Esophagus (tissue), 2 donors: Measurements from ENCODE around the gene SORCS1. TPM values are rescaled to one million over a fixed set of nuclear protein-coding genes. Genes with fewer than 3 reads are reported as not detected.

Experiments used
- H3K27ac ChIP-seq, 2 donors: one replicate each; pipeline ENCODE4 v1.5.1; 2013; ENCODE audit warnings: low read depth in 2 of 2, mild to moderate bottlenecking in 2 of 2, inconsistent platforms in 1 of 2, low read length in 1 of 2, moderate library complexity in 1 of 2
- H3K27me3 ChIP-seq, 2 donors: one replicate each; pipeline ENCODE4 v1.6.1; 2013; ENCODE audit warnings: low read length in 2 of 2, control low read depth in 1 of 2, mild to moderate bottlenecking in 1 of 2; ENCODE audit not compliant: insufficient read depth in 2 of 2, control insufficient read depth in 1 of 2
- H3K36me3 ChIP-seq, 2 donors: one replicate each; pipeline ENCODE4 v1.6.1; 2013; ENCODE audit warnings: low read length in 1 of 2; ENCODE audit not compliant: control insufficient read depth in 2 of 2, insufficient read depth in 2 of 2
- H3K4me1 ChIP-seq, 2 donors: one replicate each; pipeline ENCODE4 v1.6.1; 2013; ENCODE audit warnings: low read length in 1 of 2; ENCODE audit not compliant: control insufficient read depth in 2 of 2, insufficient read depth in 2 of 2
- H3K4me3 ChIP-seq, 2 donors: one replicate each; pipeline ENCODE4 v1.5.1; 2013; ENCODE audit warnings: low read length in 2 of 2, mild to moderate bottlenecking in 2 of 2, low read depth in 1 of 2, moderate library complexity in 1 of 2
- H3K9me3 ChIP-seq, 2 donors: one replicate each; pipeline ENCODE4 v1.6.1; 2013; ENCODE audit warnings: mild to moderate bottlenecking in 2 of 2, low read depth in 1 of 2, low read length in 1 of 2, moderate library complexity in 1 of 2; ENCODE audit not compliant: control insufficient read depth in 2 of 2, insufficient read depth in 1 of 2
- WGBS, 2 donors: extraction: QIAGEN DNeasy Blood & Tissue Kit; methylation state at CpG; one replicate each; pipeline ENCODE4 v1.1.7; 2013; 5-methylcytosine and 5-hydroxymethylcytosine counted together
- polyA plus RNA-seq, 2 donors: library from polyadenylated mRNA; stranded (reverse); fragments of 200-250 nt; gene quantifications; one replicate each; pipeline ENCODE4 v1.2.3, GENCODE V29; 2013
- donor health status: healthy with polysubstance abuse.
- donor health status: Bipolar disorder and iron deficiency.

The SORCS1 gene
- polyA plus RNA-seq, 2 donors, result 0.10 to 0.34 TPM

DNA sequence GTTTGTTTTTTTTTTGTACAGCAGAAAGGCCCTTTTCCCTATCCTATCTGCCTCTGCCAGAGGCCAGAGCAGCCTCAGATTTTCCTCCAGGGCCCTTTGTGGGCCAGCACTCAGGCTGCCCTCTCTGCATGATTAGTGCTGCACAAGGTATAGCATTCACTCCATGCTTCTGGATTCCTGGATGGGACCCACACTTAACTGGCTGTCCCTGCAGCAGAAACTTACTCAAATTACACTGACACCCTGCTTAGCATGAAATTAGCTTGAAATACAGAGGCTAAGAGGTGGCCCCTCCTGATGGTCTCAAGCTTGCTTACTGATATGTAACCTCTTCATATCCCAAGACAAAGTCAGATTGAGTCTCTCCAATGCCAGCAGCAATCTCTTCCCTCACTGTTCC lies 239.3 kb downstream of the SORCS1 start:
- Histone ChIP-seq H3K27me3 (no peaks in the 10 kb centered on the region), H3K36me3 (no peaks in the 10 kb centered on the region), H3K27ac (no peak overlapping the region), H3K4me3 (no peak overlapping the region), H3K4me1 (no peaks in the 10 kb centered on the region), H3K9me3 (no peaks in the 10 kb centered on the region)

DNA sequence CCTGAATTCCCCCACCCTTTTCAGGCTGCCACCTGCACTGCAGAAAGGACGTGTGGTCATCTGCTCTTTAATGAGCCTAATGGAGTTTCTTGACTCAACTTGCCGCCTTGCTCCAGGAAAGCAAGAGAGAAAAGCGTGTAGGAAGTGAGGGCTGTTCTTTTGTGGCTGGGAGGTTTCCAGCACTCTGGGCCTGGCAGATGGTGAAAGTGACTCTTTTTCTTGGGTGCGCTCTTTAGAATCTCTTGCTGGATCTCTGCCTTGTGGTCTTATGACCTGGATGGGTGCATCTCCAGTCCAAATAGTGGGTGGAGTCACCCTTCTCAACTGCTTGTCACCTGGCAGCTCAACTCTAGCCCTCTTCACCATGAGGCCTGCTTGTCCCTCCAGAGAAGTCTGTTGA lies 244.0 kb downstream of the SORCS1 start:
- H3K27me3 ChIP-seq, result no peaks in the 10 kb centered on the region
- H3K36me3 ChIP-seq, result no peaks in the 10 kb centered on the region
- no peak overlapping the region for H3K4me3 ChIP-seq
- peaks cover 0 to 2% of the 10 kb centered on the region in 2 donors for H3K9me3 ChIP-seq
- H3K4me1 ChIP-seq, result no peaks in the 10 kb centered on the region
- no peak overlapping the region for H3K27ac ChIP-seq
- 78 to 79% methylated on average over 4 of the region's 4 CpGs for WGBS, 2 donors

DNA sequence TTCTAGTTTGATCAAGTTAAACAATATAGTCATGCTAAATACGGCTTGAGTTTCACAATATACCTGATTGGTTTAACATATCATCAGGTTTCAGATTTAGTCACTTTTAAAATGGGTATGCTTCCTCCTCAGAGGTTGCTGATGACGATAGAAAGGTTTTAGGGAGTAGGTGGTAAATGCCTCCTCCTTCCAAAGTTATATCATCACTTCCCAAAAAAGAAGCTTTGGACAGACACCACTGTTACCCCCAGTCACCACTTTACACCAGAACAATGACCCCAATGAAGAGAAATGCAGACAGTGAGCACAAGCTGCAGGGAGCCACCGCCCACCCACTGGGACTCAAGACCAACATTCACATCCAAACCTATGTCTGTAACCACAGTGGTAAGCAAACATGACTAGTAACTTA lies 244.6 kb downstream of the SORCS1 start:
- Histone ChIP-seq H3K4me1 (no peaks in the 10 kb centered on the region), H3K4me3 (no peak overlapping the region), H3K27ac (no peak overlapping the region), H3K9me3 (peaks cover 0 to 6% of the 10 kb centered on the region in 2 donors), H3K27me3 (no peaks in the 10 kb centered on the region), H3K36me3 (no peaks in the 10 kb centered on the region)
- WGBS, 2 donors, result 75 to 80% methylated on average over 3 of the region's 3 CpGs

DNA sequence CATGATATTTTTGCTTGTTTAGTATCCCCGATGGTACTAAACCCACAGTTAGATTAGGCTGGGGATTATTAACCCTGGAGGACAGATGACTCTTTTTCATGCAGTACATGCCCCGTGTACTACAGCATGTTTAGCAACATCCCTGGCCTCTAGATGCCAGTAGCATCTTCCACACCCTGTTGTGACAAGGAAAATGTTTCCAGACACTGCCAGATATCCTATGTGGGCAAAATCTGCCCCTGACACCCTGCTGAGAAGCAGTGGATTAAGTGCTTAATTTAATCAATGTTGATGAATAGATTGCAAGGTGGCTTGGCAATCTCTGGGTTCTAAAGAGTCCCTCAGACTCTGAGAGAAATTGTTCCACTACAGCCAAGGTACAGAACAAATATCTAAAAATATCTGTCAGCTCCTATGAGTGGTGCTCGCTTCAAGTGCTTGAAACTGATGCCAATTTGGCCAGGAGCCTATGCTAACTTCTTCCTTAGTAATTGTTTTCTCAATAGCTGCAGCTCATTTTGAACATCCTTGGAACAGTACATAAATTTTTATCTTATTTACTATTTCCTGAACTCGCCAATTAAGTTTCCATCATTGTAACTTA lies 247.0 kb downstream of the SORCS1 start:
- H3K4me1 ChIP-seq, result no peaks in the 10 kb centered on the region
- H3K4me3 ChIP-seq, result no peak overlapping the region
- no peak overlapping the region for H3K27ac ChIP-seq
- H3K9me3 ChIP-seq, result peaks cover 0 to 6% of the 10 kb centered on the region in 2 donors
- no peaks in the 10 kb centered on the region for H3K36me3 ChIP-seq
- no peaks in the 10 kb centered on the region for H3K27me3 ChIP-seq
- 28 to 30% methylated on average over 4 of the region's 4 CpGs for WGBS, 2 donors

DNA sequence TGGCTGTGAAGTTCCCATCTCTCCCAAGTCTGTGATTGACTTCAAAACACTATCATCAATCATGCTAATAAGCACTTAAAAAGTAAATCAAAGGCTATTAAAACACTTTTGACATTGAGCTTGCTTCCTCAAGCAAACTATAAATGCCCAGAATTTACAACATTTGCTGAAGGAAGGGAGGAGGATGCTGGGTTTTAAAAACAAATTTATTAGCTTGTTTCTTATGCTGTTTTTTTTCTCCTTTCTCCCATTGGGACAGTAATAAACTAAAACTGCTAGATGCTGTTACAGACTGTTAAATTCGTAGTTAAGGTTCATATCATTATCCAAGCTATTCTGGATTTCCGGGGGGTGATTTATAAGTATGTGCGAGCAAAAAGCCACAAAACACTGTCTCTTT lies 250.5 kb downstream of the SORCS1 start:
- Histone ChIP-seq H3K36me3 (no peaks in the 10 kb centered on the region), H3K9me3 (peaks cover 0 to 6% of the 10 kb centered on the region in 2 donors), H3K4me3 (no peak overlapping the region), H3K27me3 (no peaks in the 10 kb centered on the region), H3K27ac (no peak overlapping the region), H3K4me1 (no peaks in the 10 kb centered on the region)
- 84 to 86% methylated on average over 3 of the region's 3 CpGs for WGBS, 2 donors

DNA sequence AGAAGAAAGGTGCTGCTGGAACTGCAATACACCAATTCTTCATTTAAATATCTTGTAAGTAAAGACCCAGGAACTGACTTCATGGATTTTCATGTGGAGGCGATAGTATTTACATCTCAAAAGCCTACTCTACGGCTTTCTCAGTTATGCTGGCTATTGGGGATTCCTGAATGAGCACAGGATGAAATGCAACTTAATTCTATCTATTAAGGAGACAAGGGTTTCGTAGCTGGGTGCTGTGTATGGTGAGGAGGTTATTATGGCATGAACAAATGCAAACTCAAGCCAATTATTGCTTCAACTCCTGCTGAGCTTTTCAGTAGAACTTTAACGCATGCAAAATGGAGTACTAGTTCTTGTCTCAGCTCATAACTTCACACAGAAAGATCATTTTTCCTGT lies 251.2 kb downstream of the SORCS1 start:
- H3K4me3 ChIP-seq, result no peak overlapping the region
- no peaks in the 10 kb centered on the region for H3K27me3 ChIP-seq
- H3K4me1 ChIP-seq, result no peaks in the 10 kb centered on the region
- WGBS, 2 donors, result 74 to 82% methylated on average over 4 of the region's 4 CpGs
- peaks cover 0 to 6% of the 10 kb centered on the region in 2 donors for H3K9me3 ChIP-seq
- no peaks in the 10 kb centered on the region for H3K36me3 ChIP-seq
- H3K27ac ChIP-seq, result no peak overlapping the region

DNA sequence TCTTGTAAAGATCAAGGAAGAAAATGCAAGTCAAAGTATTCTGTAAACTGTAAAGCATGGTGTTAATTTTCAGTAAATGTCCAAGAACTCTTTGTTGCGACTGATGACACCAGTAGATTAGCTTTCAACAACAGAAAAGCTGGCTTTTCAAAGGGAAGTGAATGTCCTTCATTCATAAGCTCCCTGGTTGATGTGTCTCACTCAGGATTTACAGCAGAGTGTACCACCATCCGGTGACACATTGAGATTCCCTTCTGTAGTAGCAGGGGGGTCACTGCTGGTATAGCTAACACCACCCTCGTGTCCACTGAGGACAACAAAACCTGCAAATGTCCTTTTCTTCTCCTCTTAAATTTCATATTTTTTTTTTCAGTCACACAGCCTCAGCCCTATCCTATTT lies 253.4 kb downstream of the SORCS1 start:
- Histone ChIP-seq H3K9me3 (peaks cover 0 to 6% of the 10 kb centered on the region in 2 donors), H3K27ac (no peak overlapping the region)
- WGBS, 2 donors, result 70 to 73% methylated on average over 3 of the region's 3 CpGs

DNA sequence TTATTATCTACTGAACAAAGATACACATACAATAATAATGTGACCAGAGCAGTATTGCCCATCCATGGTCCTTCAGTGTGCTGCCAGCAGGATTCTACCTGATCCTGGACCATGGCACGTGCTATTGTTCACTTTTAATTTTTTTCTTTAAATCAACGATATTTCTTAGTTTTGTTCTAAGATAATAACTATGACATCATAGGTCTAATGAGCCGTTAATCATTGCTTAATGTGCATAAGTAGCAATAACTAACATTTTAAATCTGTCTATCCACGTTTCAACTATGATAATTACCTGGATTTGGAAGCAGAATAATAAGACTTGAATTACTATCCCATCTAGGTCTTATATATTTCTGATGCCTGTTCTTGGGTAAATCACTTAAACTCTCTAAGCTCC lies 253.8 kb downstream of the SORCS1 start:
- Histone ChIP-seq H3K27me3 (no peaks in the 10 kb centered on the region), H3K27ac (no peak overlapping the region), H3K36me3 (no peaks in the 10 kb centered on the region), H3K9me3 (peaks cover 0 to 5% of the 10 kb centered on the region in 2 donors), H3K4me1 (no peaks in the 10 kb centered on the region), H3K4me3 (no peak overlapping the region)
- WGBS, 2 donors, result 55 to 65% methylated on average over 4 of the region's 4 CpGs

More for the DNA sequence above, 253.4 kb downstream of the SORCS1 start:
- no peaks in the 10 kb centered on the region for H3K4me1 ChIP-seq
- no peak overlapping the region for H3K4me3 ChIP-seq
- H3K27me3 ChIP-seq, result no peaks in the 10 kb centered on the region
- H3K36me3 ChIP-seq, result no peaks in the 10 kb centered on the region

DNA sequence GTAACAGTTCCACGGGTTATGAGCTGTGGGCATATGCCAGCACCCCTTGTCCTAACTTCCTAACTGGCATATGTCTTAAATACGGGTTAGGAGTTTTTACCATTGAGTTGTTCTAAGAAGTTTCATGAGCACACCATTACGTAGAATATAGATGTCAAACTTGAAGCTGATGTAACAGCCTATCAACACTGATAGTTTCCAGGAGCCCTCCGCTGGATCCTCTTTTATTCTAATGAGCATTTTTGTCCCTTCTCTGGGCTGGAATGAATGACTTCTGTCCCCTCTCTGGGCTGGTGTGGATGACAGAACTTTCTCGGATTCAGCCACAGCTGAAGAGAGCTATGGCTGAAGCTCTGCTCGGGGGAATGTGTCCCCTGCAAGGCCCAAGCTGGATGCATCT lies 256.3 kb downstream of the SORCS1 start:
- no peaks in the 10 kb centered on the region for H3K27me3 ChIP-seq
- H3K9me3 ChIP-seq, result no peaks in the 10 kb centered on the region
- no peak overlapping the region for H3K27ac ChIP-seq
- no peaks in the 10 kb centered on the region for H3K36me3 ChIP-seq
- no peaks in the 10 kb centered on the region for H3K4me1 ChIP-seq
- H3K4me3 ChIP-seq, result no peak overlapping the region
- WGBS, 2 donors, result 87 to 91% methylated on average over 6 of the region's 6 CpGs

DNA sequence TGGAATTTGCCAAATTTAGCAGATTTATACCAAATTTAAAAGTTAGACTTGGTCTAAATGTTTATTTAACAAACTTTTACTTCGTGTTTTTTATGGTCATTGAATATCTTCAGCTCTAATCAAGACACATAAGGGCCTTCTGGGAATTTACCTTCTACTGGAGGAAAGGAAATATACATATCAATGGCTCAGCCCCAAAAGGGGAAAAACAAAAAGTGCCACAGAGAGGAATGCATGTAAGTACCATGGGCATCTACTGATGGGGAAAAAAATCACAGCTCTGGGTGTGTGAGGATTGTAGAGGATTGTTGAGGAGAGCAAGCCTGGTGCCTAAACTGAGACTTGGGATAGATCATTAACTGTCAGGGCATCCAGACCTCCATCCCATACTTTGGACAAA lies 260.3 kb downstream of the SORCS1 start:
- Histone ChIP-seq H3K36me3 (no peaks in the 10 kb centered on the region), H3K27ac (no peak overlapping the region), H3K9me3 (no peaks in the 10 kb centered on the region), H3K4me3 (no peak overlapping the region), H3K27me3 (no peaks in the 10 kb centered on the region), H3K4me1 (no peaks in the 10 kb centered on the region)
- WGBS, 2 donors, result 38 to 45% methylated on average over 1 of the region's 1 CpG
